Transverse colon (tissue), 4 donors: ENCODE data around the gene GPR39. TPM values are rescaled to one million over a fixed set of nuclear protein-coding genes. Genes with fewer than 3 reads are reported as not detected.

ENCODE experiments used
- DNase-seq: peaks from one replicate; pipeline ENCODE4 v3.0.0-alpha.2; 2019
- H3K27ac ChIP-seq, 4 donors: fragments of 200-600 bp; sonication (generic); 2 replicates each; pipeline ENCODE4 v1.5.1; 2016 to 2018; ENCODE audit warnings: inconsistent platforms in 4 of 4
- H3K27me3 ChIP-seq: fragments of 200-600 bp; sonication (generic); 2 replicates; pipeline ENCODE4 v1.5.1; 2017; ENCODE audit warnings: inconsistent platforms
- H3K36me3 ChIP-seq, 4 donors: fragments of 200-600 bp; sonication (generic); 2 replicates each; pipeline ENCODE4 v1.5.1; 2017 to 2019; ENCODE audit warnings: inconsistent platforms in 4 of 4
- H3K4me1 ChIP-seq, 4 donors: fragments of 200-600 bp; sonication (generic); 2 replicates each; pipeline ENCODE4 v1.5.1; 2017 to 2020; ENCODE audit warnings: inconsistent platforms in 4 of 4
- H3K4me3 ChIP-seq, 4 donors: fragments of 200-600 bp; sonication (generic); 1 replicate in 1 of 4; 2 replicates in 3 of 4; pipeline versions ENCODE4 v1.5.1 to v1.6.1; 2017 to 2019; ENCODE audit warnings: inconsistent platforms in 4 of 4
- H3K9me3 ChIP-seq, 2 donors: fragments of 200-600 bp; sonication (generic); 2 replicates each; pipeline ENCODE4 v1.5.1; 2017 to 2019; ENCODE audit warnings: inconsistent platforms in 2 of 2
- EP300 ChIP-seq: sonication (generic); formaldehyde crosslinking; IDR thresholded peaks from one replicate; pipeline ENCODE4 v1.6.1; 2017; ENCODE audit warnings: antibody characterized with exemption, low read depth
- POLR2A ChIP-seq: fragments of 450-650 bp; IDR thresholded peaks from one replicate; pipeline ENCODE4 v1.6.1; 2016; ENCODE audit warnings: antibody characterized with exemption, mild to moderate bottlenecking, moderate library complexity
- POLR2AphosphoS5 ChIP-seq, 3 donors: sonication (generic); formaldehyde crosslinking; IDR thresholded peaks; one replicate each; pipeline ENCODE4 v1.6.1; 2016; ENCODE audit warnings: antibody characterized with exemption in 3 of 3
- WGBS, 2 donors: methylation state at CpG; one replicate each; pipeline ENCODE4 v1.1.5; 2018; ENCODE audit warnings: low coverage in 1 of 2; 5-methylcytosine and 5-hydroxymethylcytosine counted together
- in situ Hi-C, 4 donors: fragments of 200-750 bp; cut with MboI; loops; one replicate each; pipeline versions ENCODE4 v1.15.0 to v1.15.1; 2017; ENCODE audit warnings: low sequenced_read_pairs in 3 of 4, low pct_ligation_motif_present in 1 of 4, low pct_unique_long_range_greater_than_20kb in 1 of 4
- intact Hi-C: fragments of 100-400 bp; cut with DNase I; formaldehyde crosslinking; loops from one replicate; pipeline ENCODE4 v1.15.1; 2023; ENCODE audit warnings: low total_unique reads
- total RNA-seq, 4 donors: library from RNA; depleted of rRNA; stranded (reverse); fragments of >200 nt; gene quantifications; one replicate each; pipeline ENCODE4 v1.1.0, GENCODE V29; 2016
- TF ChIP-seq, protein P1 (sequence below), 5 experiments: fragments of 200-600 bp in 3 of 5; fragments of 450-650 bp in 2 of 5; sonication (generic) in 3 of 5; IDR thresholded peaks; 1 replicate in 2 of 5; 2 replicates in 3 of 5; pipeline ENCODE4 v1.5.1; 2016 to 2017; ENCODE audit warnings: antibody characterized with exemption in 5 of 5, inconsistent platforms in 3 of 5, mild to moderate bottlenecking in 2 of 5, moderate library complexity in 1 of 5

GPR39 gene
- total RNA-seq, 4 donors from 2014 or later: 26.3 to 85.3 (median 39.6) TPM

DNA sequence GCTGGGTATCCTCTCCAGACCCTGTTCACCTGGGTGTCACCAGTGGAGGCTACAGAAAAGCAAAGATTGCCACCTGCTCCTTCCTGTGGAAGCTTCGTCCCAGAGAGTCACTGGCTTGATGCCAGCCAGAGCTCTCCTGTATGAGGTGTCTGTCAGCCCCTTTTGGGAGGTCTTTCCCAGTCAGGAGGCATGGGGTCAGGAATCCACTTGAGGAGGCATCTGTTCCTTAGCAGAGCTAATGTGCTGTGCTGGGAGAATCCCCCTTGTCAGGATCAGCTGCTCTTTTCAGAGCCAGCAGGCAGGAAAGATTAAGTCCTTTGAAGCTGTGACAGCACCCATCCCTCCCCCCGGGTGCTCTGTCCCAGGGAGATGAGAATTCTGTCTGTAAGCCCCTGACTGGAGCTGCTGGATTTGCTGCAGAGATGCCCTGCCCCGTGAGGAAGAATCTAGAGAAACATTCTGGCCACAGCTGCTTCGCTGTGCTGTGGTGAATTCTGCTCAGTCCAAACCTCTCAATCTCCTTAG lies 121.8 kb downstream of the GPR39 start:
- no peak for TF ChIP-seq POLR2AphosphoS5 (IDR thresholded peaks at IDR 0.05)
- in situ Hi-C loops (loop anchor here in 2 of 4 donors (25.0 kb wide), 2 partner anchors 624 to 1299 kb away; no protein-coding TSS in a partner anchor), intact Hi-C loops (no loop called here)
- Histone ChIP-seq H3K36me3 (no peaks in the 10 kb centered on the region), H3K4me3 (no peak overlapping the region), H3K9me3 (no peaks in the 10 kb centered on the region), H3K27ac (no peak overlapping the region), H3K4me1 (no peaks in the 10 kb centered on the region), H3K27me3 (no peaks in the 10 kb centered on the region)
- DNase-seq: no peak
- WGBS, 2 donors: 62% methylated on average over 4 of the region's 4 CpGs; no CpG with 5 or more reads in 1 of the 2 donors

DNA sequence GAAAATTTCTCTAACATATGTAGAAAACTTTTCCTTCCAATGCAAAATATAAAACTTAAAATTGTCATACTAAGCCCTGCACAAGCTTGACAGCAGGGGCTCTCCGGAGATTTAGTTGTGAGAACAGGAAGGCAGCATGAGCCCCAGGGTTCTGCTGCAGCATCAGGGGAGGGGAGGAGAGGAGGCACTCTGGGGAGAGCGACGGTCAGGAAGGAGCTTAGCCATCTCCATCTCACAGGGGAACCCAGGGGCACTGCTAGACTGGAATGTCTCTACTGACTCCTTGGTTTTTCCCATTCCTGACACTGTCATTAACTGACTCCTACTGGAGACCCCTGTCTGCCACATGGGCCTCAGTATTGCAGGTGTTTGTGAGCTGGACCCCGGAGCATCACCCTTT lies 123.6 kb downstream of the GPR39 start:
- intact Hi-C loops (loop anchor here (10.0 kb wide), 1 partner anchor 635 kb away; no protein-coding TSS in a partner anchor), in situ Hi-C loops (loop anchor here (10.0 to 25.0 kb wide), 4 partner anchors 622 to 1297 kb away; no protein-coding TSS in a partner anchor)
- Histone ChIP-seq H3K27ac (no peak overlapping the region), H3K36me3 (no peaks in the 10 kb centered on the region), H3K9me3 (no peaks in the 10 kb centered on the region), H3K4me3 (no peak overlapping the region), H3K4me1 (no peaks in the 10 kb centered on the region), H3K27me3 (no peaks in the 10 kb centered on the region)
- 83% methylated on average over 4 of the region's 4 CpGs; no CpG with 5 or more reads in 1 of the 2 donors for WGBS, 2 donors
- DNase-seq: no peak
- TF ChIP-seq EP300 (no peak), POLR2A (no peak), POLR2AphosphoS5 (IDR thresholded peaks at IDR 0.05) (no peak)
- TF ChIP-seq, protein P1, sequence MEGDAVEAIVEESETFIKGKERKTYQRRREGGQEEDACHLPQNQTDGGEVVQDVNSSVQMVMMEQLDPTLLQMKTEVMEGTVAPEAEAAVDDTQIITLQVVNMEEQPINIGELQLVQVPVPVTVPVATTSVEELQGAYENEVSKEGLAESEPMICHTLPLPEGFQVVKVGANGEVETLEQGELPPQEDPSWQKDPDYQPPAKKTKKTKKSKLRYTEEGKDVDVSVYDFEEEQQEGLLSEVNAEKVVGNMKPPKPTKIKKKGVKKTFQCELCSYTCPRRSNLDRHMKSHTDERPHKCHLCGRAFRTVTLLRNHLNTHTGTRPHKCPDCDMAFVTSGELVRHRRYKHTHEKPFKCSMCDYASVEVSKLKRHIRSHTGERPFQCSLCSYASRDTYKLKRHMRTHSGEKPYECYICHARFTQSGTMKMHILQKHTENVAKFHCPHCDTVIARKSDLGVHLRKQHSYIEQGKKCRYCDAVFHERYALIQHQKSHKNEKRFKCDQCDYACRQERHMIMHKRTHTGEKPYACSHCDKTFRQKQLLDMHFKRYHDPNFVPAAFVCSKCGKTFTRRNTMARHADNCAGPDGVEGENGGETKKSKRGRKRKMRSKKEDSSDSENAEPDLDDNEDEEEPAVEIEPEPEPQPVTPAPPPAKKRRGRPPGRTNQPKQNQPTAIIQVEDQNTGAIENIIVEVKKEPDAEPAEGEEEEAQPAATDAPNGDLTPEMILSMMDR (IDR thresholded peaks at IDR 0.05): no peak

DNA sequence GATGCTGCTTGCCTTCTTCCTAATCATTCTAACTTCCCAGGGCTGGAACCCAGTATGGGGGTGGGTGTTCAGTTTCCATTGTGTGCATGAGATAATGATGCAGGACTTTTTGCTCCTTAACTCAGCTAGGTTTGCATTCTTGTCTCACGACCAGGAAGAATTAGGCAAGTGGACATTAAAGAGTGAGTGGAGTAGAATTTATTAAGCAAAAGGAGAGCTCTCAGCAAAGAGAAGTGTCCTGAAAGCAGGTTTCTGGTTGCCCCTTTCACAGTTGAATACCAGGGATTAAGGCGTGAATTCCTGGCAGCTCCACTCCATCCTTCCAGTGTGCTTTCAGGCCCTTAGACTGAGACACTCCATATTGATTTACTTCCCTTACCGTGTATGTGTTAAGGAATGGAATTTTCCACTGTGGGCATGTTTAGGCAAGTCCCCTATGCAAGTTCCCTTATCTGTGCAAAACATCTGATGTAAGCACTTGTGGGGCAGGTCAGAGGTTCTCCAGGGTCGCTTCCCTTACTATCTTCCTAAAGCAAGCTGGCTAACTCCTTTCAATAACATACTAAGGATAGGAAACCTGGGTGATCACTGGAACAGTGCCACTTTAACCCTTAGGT lies 126.5 kb downstream of the GPR39 start:
- H3K9me3 ChIP-seq: no peaks in the 10 kb centered on the region
- 75 to 89% methylated on average over 2 to 4 of the region's 4 CpGs for WGBS, 2 donors
- H3K36me3 ChIP-seq: no peaks in the 10 kb centered on the region
- TF ChIP-seq EP300 (no peak), POLR2AphosphoS5 (IDR thresholded peaks at IDR 0.05) (no peak), POLR2A (no peak)
- TF ChIP-seq, protein P1 (IDR thresholded peaks at IDR 0.05): no peak
- intact Hi-C loops: loop anchor here (10.0 kb wide), 1 partner anchor 632 kb away; no protein-coding TSS in a partner anchor
- H3K27ac ChIP-seq: no peak overlapping the region
- H3K27me3 ChIP-seq: no peaks in the 10 kb centered on the region
- H3K4me3 ChIP-seq: no peak overlapping the region
- no peaks in the 10 kb centered on the region for H3K4me1 ChIP-seq
- DNase-seq: no peak
- in situ Hi-C loops: loop anchor here (10.0 to 25.0 kb wide), 4 partner anchors 619 to 1294 kb away; no protein-coding TSS in a partner anchor

DNA sequence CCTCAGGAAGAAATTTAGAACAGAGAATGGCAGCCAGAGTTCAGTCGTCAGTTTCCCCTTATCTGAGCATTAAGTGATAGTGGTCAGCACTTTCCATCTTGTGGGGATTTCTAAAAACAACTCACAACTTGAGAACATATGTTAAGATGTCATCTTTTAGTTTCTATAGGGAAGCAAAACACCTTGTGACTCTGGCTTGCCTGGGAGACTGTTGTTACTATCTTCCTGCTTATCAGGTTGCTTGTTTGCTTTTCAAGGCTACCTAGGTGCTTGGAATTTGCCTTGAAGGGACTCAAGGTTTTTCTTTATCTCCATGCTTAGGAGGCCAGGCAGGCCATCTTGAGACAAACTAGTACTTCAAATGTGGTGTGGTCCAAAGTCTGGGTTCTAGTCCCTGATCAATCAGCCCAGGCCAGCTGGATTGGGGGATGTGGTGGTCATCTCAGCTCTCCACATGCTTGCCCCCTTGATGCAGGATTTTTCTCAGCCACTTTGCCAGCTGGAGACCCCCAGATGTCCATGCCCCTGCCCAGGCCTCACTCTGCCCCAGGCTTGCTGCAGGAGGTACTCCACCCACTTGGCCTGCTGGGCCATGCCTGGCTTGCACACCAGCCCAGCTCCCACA lies 127.5 kb downstream of the GPR39 start:
- TF ChIP-seq, protein P1 (IDR thresholded peaks at IDR 0.05): no peak
- TF ChIP-seq EP300 (no peak), POLR2A (no peak), POLR2AphosphoS5 (IDR thresholded peaks at IDR 0.05) (no peak)
- no peak overlapping the region for H3K27ac ChIP-seq
- H3K27me3 ChIP-seq: no peaks in the 10 kb centered on the region
- H3K4me3 ChIP-seq: no peak overlapping the region
- WGBS, 2 donors: 57 to 71% methylated on average over 1 of the region's 1 CpG
- H3K9me3 ChIP-seq: no peaks in the 10 kb centered on the region
- H3K4me1 ChIP-seq: no peaks in the 10 kb centered on the region
- H3K36me3 ChIP-seq: no peaks in the 10 kb centered on the region
- in situ Hi-C loops (loop anchor here (10.0 to 25.0 kb wide), 4 partner anchors 618 to 1293 kb away; no protein-coding TSS in a partner anchor), intact Hi-C loops (loop anchor here (10.0 kb wide), 1 partner anchor 631 kb away; no protein-coding TSS in a partner anchor)
- no peak for DNase-seq
